Measurements from ENCODE around the gene PDCD6IP. TPM values are rescaled to one million over a fixed set of nuclear protein-coding genes. Genes with fewer than 3 reads are reported as not detected.
"Not testable (repeated sequence)": the region's sequence is repeated elsewhere in the genome, so short reads cannot be mapped to it uniquely, and the experiment has no call there.

PDCD6IP gene
- total RNA-seq, 1 donor from 2014 or later: 133 TPM

DNA sequence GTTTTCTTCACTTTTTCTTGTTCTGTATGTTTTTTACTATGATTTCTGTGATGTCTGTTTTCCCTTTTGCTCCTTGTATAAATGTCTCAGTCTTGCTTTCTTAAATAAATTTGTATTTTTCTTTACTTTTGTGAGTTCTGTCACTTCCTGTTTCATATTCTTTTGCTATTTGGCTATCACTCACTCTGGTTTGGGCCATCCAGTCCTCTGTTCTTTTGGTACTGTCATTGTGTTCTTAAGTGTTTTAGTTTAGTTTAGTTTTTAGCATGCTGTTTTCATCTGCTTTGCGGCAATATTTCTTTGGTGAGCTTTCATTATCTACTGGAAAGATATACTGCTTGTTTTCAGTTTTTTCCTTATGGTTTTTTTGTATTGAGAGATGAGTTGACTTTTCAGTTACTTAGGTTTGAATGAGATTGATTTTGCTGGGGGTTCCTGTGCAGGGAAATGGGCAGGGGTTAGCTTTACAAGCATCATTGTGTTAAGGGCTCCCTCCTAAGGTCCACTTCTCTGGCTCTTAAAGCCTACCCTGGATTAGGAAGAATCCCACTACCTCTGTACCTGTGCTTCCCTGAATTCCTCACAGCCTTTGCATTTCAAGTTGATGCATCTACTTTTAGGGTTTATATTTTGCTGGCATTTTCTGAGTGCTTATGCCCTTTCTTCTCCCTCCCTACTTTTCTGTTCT is 35.1 kb downstream of the PDCD6IP start:
- ATAC-seq (no peak), DNase-seq (no peak)
- intact Hi-C loops (cut with micrococcal nuclease): no loop called here

GRCh38 chr3:33834096-33834453 is 35.6 kb downstream of the PDCD6IP start:
- no peak for ATAC-seq
- DNase-seq: no peak
- intact Hi-C loops (cut with micrococcal nuclease): no loop called here

DNA sequence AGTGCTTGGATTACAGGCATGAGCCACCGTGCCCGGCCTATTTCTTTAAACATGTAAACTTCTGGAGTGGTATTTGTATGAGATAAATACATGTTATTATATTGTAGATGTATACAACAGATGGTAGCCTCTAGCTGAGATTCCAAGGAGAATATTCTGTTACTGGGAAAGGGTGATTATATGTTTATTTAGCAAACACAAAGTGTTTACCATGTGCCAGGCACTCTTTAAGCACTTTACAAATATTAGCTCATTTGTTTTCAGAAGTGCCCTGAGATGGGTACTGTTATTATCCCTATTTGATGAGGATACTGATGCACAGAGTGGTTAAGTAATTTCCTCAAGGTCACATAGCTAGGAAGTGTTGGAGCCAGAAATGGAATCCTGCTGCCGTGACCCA is 38.8 kb downstream of the PDCD6IP start:
- DNase-seq; ATAC-seq; intact Hi-C loops (cut with micrococcal nuclease): not testable (repeated sequence)

DNA sequence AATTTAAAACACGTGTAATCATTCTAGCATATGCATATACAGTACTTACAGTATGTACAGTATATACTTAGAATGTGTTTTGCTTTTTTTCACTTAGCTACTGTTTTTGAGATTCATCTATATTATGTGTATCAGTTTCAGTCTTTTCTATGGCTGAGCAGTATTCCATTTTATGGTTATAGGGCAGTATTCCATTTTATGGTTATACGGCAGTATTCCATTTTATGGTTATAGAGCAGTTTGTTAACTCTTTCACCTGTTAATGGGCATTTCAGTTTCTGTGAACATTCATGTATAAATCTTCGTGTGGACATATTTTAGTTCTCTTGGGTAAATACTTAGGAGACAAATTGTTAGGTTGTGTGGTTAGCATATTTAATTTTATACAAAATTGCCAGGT is 40.9 kb downstream of the PDCD6IP start:
- no peak for ATAC-seq
- intact Hi-C loops (cut with micrococcal nuclease): no loop called here

GRCh38 chr3:33840179-33840578 is 41.7 kb downstream of the PDCD6IP start:
- ATAC-seq (no peak), DNase-seq (no peak)
- intact Hi-C loops (cut with micrococcal nuclease): no loop called here

More for the DNA sequence above, 40.9 kb downstream of the PDCD6IP start:
- no peak for DNase-seq

- no peak for ATAC-seq
- no peak for DNase-seq
- intact Hi-C loops (cut with micrococcal nuclease): no loop called here
Observed at GRCh38 chr3:33848624-33849347, 50.4 kb downstream of the PDCD6IP start.

GRCh38 chr3:33850599-33850998 is 52.2 kb downstream of the PDCD6IP start:
- DNase-seq; ATAC-seq; intact Hi-C loops (cut with micrococcal nuclease): not testable (repeated sequence)

DNA sequence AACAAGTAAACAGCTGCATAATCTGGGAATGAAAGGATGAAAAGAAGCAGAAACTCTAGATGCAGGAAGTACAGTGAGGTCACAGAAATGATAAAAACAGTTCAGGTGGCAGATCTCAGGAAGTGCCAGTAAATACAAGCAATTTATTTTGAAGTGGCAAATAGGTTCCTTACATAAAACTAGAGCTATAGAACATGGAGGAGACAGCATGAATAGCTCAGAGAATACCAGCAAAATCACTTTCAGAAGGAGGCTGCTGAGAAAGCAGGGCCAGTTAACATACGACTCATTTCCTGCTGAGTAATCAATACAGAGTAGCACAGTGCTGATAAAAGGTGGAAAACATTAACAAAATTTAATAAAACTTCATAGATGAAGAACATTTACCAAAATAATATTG is 57.0 kb downstream of the PDCD6IP start:
- ATAC-seq; DNase-seq; intact Hi-C loops (cut with micrococcal nuclease): not testable (repeated sequence)

DNA sequence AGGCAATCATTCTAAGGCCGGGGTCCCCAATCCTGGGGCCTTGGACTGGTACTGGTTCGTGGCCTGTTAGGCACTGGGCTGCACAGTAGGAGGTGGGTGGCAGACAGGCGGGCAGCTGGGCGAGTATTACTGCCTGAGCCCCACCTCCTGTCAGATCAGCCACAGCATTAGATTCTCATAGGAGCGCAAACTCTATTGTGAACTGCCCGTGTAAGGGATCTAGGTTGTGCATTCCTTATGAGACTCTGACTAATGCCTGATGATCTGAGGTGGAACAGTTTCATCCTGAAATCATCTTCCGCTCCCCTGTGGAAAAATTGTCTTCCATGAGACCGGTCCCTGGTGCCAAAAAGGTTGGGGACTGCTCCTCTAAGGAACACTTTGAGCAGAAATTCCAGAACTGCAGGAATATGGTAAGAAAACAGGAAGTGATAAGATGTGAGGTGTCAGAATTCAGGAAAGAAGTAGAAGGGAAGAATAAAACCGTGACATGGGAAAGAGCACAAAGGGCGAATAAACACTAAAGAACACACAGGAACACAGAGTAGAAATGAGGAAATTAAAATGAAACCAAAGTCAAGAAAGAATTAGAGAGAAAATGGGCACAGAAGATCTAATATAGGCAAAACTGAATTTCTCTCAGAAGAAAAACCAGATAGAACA is 57.6 kb downstream of the PDCD6IP start:
- intact Hi-C loops (cut with micrococcal nuclease): no loop called here
- ATAC-seq (no peak), DNase-seq (no peak)

DNA sequence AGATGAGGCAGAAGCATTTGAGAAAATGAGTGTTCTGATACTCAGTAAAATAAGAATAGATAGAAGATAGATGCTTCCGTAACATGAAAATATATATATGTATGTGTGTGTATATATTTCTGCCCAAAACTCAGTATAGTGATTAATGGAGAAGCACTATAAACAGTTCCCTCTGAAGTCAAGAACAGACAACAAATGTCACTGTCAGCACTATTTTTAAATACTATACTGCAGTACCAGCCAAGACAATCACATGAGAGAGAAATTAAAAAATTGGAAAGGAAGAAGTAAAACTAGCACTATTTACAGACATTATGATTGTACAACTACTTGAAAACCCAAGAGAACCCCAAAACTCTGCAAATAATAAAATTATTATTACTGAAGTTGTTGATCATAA is 59.3 kb downstream of the PDCD6IP start:
- DNase-seq; intact Hi-C loops (cut with micrococcal nuclease): not testable (repeated sequence)
- ATAC-seq: peak; percentile 70

- DNase-seq: no peak
- intact Hi-C loops (cut with micrococcal nuclease): no loop called here
- ATAC-seq: no peak
Observed at GRCh38 chr3:33858131-33858530, 59.7 kb downstream of the PDCD6IP start.

DNA sequence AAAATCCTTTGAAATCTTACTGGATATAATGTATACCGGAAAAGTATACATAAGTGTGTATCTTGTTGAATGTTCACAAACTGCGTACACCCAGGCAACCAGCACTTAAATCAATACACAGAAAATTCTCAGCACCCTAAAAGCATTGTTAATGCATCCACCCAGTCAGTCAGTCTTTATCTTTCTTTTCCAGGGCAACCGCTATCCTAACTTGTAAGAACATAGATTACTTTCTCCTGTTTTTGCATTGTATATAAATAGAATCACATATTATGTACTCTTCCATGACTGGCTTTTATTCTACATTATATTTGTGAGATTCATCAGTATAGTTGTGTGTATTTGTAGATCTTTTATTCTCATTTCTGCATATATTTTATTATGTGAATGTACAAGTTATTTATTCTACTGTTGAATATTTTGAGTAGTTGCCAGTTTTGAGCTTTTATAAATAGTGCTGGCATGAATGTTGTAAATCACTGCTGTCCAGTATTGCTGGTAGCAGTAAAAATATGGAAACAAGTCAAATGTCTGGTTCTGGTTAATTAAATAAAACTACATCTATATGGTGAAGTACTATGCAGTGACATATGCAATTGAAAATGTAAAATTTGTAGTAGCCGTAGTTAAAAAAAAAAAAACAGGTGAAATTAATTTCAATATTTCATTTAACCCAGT is 62.1 kb downstream of the PDCD6IP start:
- ATAC-seq: peak; percentile 61

GRCh38 chr3:33865133-33865532 is 66.7 kb downstream of the PDCD6IP start:
- intact Hi-C loops (cut with micrococcal nuclease): no loop called here
- ATAC-seq: no peak

More for the DNA sequence above, 62.1 kb downstream of the PDCD6IP start:
- intact Hi-C loops (cut with micrococcal nuclease): no loop called here
- DNase-seq: no peak

DNA sequence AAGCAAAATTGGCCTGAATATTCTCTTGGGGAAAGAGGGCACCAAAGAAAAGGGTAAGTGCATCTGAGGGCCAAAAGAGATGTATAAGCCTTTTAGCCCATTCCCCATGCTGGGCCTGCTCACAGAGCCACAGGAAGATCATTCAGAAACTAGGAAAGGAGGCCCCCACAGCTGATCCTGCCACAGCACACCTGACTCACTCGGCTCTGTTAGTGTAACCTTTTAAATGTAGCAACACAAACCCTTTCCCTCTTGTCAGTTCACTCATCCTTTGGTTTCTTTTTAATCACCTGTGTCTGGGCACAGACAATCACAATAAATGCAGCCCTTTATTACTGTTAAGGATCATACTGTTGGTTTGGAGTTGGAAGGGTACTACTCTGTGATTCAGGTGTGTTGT is 69.9 kb downstream of the PDCD6IP start:
- DNase-seq (no peak), ATAC-seq (no peak)
- intact Hi-C loops (cut with micrococcal nuclease): no loop called here

More at GRCh38 chr3:33865133-33865532, 66.7 kb downstream of the PDCD6IP start:
- DNase-seq: no peak

DNA sequence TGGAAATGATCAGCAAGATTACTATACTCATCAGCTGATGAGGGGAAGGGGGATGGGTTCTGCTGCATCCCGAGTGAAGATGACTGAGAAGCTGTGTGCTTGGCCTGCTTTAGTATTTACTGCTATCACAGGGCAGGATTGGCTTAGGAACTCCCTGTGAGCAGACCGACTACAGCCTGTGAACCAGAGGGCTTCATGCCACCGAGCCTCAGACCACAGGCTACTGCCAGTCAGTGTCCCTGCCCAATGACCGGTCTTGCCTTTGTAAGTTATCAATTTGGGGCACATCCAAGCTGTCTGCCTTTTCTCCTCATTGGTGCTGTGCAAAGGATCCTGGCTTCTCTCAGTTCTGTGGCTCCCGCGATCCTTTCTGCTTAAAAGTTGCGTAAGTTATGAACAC is 71.5 kb downstream of the PDCD6IP start:
- ATAC-seq: peak; percentile 94
- intact Hi-C loops (cut with micrococcal nuclease): no loop called here
- peak; percentile 37 for DNase-seq

GRCh38 chr3:33874815-33875214 is 76.4 kb downstream of the PDCD6IP start:
- intact Hi-C loops (cut with micrococcal nuclease): no loop called here
- DNase-seq: no peak
- ATAC-seq: no peak

DNA sequence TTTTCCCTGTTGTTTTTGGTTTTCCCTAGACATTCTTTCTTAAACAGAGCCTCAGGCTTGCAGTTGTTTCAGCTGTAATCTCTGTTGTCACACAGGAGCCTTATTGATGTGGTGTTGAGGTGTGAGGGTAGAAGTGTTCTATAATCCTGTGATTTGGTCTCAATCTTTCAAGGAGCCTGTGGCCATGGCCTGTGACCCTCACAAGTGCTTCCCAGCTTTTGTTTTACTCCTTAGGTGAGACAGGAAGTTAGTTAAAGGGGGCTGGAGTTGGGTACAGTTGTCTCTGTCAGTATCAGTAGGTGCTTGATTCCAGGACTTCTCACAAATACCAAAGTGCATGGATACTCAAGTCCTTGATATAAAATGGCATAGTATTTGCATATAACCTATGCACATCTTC is 77.2 kb downstream of the PDCD6IP start:
- DNase-seq: no peak

DNA sequence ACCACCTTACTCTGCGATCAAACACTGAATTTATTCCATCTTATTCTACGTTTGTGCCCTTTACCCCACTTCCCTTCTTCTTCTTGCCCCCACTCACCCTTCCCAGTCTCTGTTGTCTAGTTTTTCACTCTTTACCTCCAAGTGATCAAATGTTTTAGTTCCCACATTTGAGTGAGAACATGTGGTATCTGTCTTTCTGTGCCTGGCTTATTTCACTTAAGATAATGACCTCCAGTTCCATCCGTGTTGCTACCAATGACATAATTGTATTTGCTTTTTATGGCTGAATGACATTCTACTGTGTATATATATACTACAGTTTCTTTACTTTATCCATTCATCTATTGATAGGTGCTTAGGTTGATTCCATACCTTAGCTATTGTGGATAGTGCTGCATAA is 78.8 kb downstream of the PDCD6IP start:
- DNase-seq: no peak
- ATAC-seq: no peak
- intact Hi-C loops (cut with micrococcal nuclease): no loop called here

More for the DNA sequence above, 77.2 kb downstream of the PDCD6IP start:
- intact Hi-C loops (cut with micrococcal nuclease): no loop called here
- no peak for ATAC-seq

GRCh38 chr3:33879540-33879939 is 81.1 kb downstream of the PDCD6IP start:
- no peak for ATAC-seq

More at GRCh38 chr3:33879540-33879939, 81.1 kb downstream of the PDCD6IP start:
- intact Hi-C loops (cut with micrococcal nuclease): no loop called here
- no peak for DNase-seq

Measured in left ventricle myocardium superior (tissue), 1 donor.